A549 treated with Hydrocortisone at 1 μM for 4 hours (cell line): ENCODE results near the gene NPM1. TPM values are rescaled to one million over a fixed set of nuclear protein-coding genes. Genes with fewer than 3 reads are reported as not detected.

Source experiments
- total RNA-seq: library from RNA; stranded (reverse); fragments of 200-300 nt; extraction: Qiagen RNA extraction; gene quantifications from 5 replicates; pipeline ENCODE4 v1.2.3, GENCODE V29; 2022

Gene NPM1
- 3,179 to 4,139 TPM (median 3,389 TPM) in 5 replicates for total RNA-seq

GRCh38 chr5:171387345-171387969 lies at the start of gene NPM1:
Gene NPM1 (plus strand): TSS chr5:171387849. CDS start chr5:171387949, 100 bp downstream.

GRCh38 chr5:171418982-171419687 lies 31.5 kb downstream of the NPM1 start, which contains the start of gene FGF18:
Gene FGF18 (plus strand): TSS chr5:171419647. CDS start chr5:171420200, 553 bp downstream.

Other genes starting within 250 kb of the NPM1 start
- gene TLX3, start 78.6 kb upstream of the NPM1 start, total RNA-seq = not detected in 5 replicates
- 1.9 to 2.5 TPM (median 2.3 TPM) in 5 replicates for gene FGF18, start 31.8 kb downstream of the NPM1 start, total RNA-seq